GM19351 (cell line): ENCODE results near the gene LBX2.

Source experiments
- ATAC-seq: cut with Tn5 transposase; IDR thresholded peaks from one replicate; pipeline ENCODE4 v1.9.1; 2021; ENCODE audit warnings: mild to moderate bottlenecking, moderate library complexity; ENCODE audit not compliant: unreplicated experiment

LBX2 gene

DNA sequence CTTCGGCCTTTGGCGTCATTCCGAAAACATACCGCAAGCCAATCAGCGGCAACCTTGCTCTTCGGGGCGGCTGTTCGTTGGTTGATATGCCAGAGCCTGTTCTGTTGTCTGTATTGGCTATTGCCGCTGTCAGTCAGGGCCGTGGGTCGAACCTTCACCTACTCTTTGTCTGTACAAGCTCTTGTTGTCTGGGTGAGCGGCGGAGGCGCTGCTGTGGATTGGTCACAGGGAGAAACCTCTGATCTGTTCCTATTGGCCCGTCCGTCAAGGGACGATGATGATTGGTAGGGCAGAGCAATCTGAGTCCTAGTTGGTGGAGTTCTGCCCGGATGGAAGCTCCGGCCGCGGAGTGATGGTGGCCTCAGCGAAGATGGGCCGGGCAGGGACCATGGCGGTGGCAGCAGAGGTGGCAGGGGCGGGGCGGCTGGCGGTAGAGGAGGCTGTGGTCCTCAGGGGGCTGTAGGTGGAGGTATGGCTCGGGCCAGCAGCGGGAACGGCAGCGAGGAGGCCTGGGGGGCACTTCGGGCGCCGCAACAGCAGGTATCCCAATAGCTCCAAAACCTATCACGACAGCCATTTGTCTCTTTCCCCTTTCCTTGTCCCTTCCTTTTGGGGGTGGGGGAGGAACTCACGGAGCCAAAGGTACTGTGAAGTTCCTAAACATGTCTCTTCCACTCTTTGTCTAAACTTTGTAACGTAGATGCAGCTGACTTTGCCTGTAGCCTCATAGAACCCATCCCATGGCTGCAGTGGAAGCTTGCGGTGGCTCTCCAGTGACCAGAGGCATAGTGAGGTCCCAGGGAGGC, 41.1 kb downstream of the LBX2 start, which contains the start of gene WBP1:
TSS of gene WBP1 (plus strand) at position 307 of the 806 bp plus-strand sequence. CDS start at position 472, 165 bp downstream.
- ATAC-seq, result peak; percentile 81

DNA sequence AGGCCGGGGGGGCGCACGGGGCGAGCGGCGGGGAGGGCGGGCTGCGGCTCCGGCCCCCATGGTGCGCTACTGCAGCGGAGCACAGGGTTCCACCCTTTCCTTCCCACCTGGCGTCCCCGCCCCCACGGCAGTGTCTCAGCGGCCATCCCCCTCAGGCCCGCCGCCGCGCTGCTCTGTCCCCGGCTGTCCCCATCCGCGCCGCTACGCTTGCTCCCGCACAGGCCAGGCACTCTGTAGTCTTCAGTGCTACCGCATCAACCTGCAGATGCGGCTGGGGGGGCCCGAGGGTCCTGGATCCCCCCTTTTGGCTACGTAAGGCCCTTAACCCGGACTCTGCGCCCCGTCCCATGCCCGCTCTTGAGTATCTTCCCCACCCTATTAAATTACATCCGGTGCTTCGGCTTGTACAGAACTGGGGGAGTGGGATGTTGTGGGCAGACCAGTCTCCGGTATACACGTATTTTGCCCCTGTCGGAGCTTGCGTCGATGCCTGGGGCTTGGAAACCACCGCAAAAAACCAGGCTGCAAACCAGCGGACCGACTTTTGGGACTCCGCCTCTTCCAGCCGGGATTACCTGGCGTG, 41.8 kb downstream of the LBX2 start:
- peak; percentile 32 for ATAC-seq

GRCh38 chr2:74457129-74457548, 42.3 kb downstream of the LBX2 start:
- ATAC-seq, result no peak

DNA sequence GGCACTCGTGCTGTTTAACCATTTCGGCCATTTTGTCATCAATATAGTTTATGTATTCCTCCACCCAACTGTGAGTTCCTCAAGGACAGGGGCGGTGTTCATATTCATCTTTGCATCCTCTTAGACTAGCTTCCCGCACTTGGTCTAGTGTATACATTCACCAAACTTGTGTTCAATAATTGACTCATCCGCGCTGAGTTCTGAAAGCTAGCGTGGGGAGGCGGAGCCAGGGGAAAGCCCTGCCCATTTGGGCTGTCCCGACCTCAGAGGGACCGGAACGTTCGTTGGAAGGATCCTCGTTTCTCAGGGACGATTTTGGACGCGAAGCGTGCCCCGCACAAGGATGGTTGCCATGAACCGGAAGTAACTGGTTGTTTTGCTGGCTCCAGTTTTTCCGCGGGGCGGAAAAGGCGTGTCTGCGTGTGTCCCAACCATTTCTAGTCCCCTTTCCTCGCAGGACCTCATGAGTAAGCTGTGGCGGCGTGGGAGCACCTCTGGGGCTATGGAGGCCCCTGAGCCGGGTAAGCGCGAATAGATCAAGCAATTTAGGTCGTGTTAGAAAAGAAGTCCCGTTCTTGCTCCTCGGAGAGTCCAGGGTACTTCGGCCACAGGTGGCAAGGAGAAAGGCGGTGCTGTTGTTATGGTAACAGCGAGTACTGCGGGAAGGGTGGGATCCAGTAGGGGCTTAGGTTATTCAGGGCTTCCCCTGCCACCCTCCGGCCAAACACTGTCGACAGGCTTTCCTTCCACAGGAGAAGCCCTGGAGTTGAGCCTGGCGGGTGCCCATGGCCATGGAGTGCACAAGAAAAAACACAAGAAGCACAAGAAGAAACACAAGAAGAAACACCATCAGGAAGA, 44.5 kb downstream of the LBX2 start, which contains the start of gene INO80B:
TSS of gene INO80B (plus strand) at position 434 of the 858 bp plus-strand sequence. CDS start at position 464, 30 bp downstream.
- ATAC-seq, result peak; percentile 36

DNA sequence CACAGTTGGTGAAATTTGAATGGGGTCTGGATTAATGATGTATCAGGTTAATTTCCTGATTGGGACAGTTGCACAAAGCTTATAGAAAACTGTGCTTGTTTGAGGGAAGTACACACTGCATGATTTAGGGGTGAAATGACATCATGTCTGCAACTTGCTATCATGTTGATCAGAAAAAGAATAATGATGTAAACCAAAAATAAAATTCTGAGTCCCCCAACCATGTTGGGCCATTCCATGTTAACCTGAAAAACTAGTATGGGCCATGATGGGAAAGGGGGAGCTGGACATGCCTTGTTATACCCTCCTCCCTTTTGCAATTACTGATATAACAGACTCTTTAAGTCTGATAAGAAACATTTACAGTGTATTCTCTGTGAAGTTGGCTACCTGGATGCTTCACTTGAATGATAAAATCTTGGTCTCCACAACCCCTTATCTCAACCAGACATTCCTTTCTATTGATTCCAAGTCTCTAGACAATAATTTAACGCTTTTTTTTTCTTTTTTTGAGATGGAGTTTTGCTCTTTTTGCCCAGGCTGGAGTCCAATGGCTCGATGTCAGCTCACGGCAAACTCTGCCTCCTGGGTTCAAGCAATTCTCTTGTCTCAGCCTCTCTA, 48.7 kb downstream of the LBX2 start:
- no peak for ATAC-seq

GRCh38 chr2:74448771-74449170, 50.6 kb downstream of the LBX2 start:
- ATAC-seq, result no peak
